ENCODE data around the gene CLINT1. TPM values are rescaled to one million over a fixed set of nuclear protein-coding genes. Genes with fewer than 3 reads are reported as not detected.

The CLINT1 gene
- polyA plus RNA-seq, 2 of the 4 experiments (the other 2 are of a cell fraction) = 89.7 to 185 TPM

- Histone ChIP-seq H3K4me2 (no peak overlapping the region), H3K4me1 (peaks cover 7% of the 10 kb centered on the region; the same call in 2 of the 3 replicates), H3K9me3 (no peaks in the 10 kb centered on the region), H3K27ac (no peak overlapping the region), H3K4me3 (no peak overlapping the region)
- TF ChIP-seq ATOH8 (CRISPR knock-in tag; IDR thresholded peaks at IDR 0.05; ENCODE audit: low read depth) (no peak), REST (IDR thresholded peaks at IDR 0.05) (no peak), POLR2AphosphoS2 (conservative IDR thresholded peaks at IDR 0.05; ENCODE audit: low read length) (no peak), NPAS2 (CRISPR knock-in tag; IDR thresholded peaks at IDR 0.05; ENCODE audit: borderline replicate concordance) (no peak), EP300 (IDR thresholded peaks at IDR 0.05) (no peak), RNF2 (IDR thresholded peaks at IDR 0.05; ENCODE audit: borderline replicate concordance, low read depth) (no peak), HOXB13 (CRISPR knock-in tag; IDR thresholded peaks at IDR 0.05; ENCODE audit: low read depth) (no peak), HMGXB4 (CRISPR knock-in tag; IDR thresholded peaks at IDR 0.05; ENCODE audit: borderline replicate concordance) (no peak), FOSB (CRISPR knock-in tag; IDR thresholded peaks at IDR 0.05) (no peak), CHD4 (IDR thresholded peaks at IDR 0.05; ENCODE audit: borderline replicate concordance) (no peak), RARB (CRISPR knock-in tag; IDR thresholded peaks at IDR 0.05) (no peak), TFCP2L1 (CRISPR knock-in tag; IDR thresholded peaks at IDR 0.05) (no peak), HEYL (CRISPR knock-in tag; IDR thresholded peaks at IDR 0.05) (no peak), GATA3 (IDR thresholded peaks at IDR 0.05; ENCODE audit: borderline replicate concordance) (no peak), RFX5 (IDR thresholded peaks at IDR 0.05) (no peak), CBX2 (IDR thresholded peaks at IDR 0.05; ENCODE audit: borderline replicate concordance, low read depth) (no peak), ZFP36 (IDR thresholded peaks at IDR 0.05; ENCODE audit: borderline replicate concordance, partially characterized antibody) (no peak), POLR2A (IDR thresholded peaks at IDR 0.05; ENCODE audit: low read length) (no peak), ELK1 (IDR thresholded peaks at IDR 0.05; ENCODE audit: low read depth, low read length) (no peak), BCL3 (IDR thresholded peaks at IDR 0.05) (no peak)
- no peak for ATAC-seq
- FAIRE-seq = no peak
- ChIA-PET CTCF (interaction anchor here (1.3 kb wide), 1 partner anchor 228 kb away, joined by 3 read pairs; no protein-coding TSS in a partner anchor), POLR2A (no interaction called here)
- 81% methylated on average over 12 of the region's 12 CpGs for WGBS (ENCODE audit: missing lambda C conversion rate)
- DNase-seq (ENCODE audit: low read depth in 1 of 2, low spot score in 1 of 2) = no peak
Observed at GRCh38 chr5:157739388-157740228, 119.3 kb downstream of the CLINT1 start.
